HL-60 (cell line): ENCODE data around the gene ARAP3.

ENCODE experiments used
- CTCF ChIP-seq: IDR thresholded peaks from one replicate; pipeline ENCODE4 v1.5.1; 2011; ENCODE audit warnings: low read length, control low read depth, inconsistent platforms; ENCODE audit not compliant: insufficient read depth
- SPI1 ChIP-seq: IDR thresholded peaks from 2 replicates; pipeline ENCODE4 v1.6.1; 2012; ENCODE audit warnings: low read depth, mild to moderate bottlenecking, borderline replicate concordance

GRCh38 chr5:141692533-141692888 is 10.5 kb upstream of the ARAP3 start:
- TF ChIP-seq SPI1 (no peak), CTCF (no peak)
